Stimulated activated CD8-positive, alpha-beta memory T cell treated with anti-CD3 and anti-CD28 coated beads, Interleukin-4, amount 100 ng/mL, for 1 hour (primary cell): ENCODE results near the gene IL36RN.

ENCODE experiments used
- DNase-seq, 2 donors: peaks; one replicate each; pipeline ENCODE4 v3.0.0-alpha.2; 2020; ENCODE audit warnings: low read depth in 2 of 2, low spot score in 1 of 2

IL36RN gene

GRCh38 chr2:113058998-113059960 lies at the start of gene IL36RN:
Gene IL36RN (plus strand): TSS chr2:113059198. CDS start chr2:113059439, 241 bp downstream.
- no peak for DNase-seq

DNA sequence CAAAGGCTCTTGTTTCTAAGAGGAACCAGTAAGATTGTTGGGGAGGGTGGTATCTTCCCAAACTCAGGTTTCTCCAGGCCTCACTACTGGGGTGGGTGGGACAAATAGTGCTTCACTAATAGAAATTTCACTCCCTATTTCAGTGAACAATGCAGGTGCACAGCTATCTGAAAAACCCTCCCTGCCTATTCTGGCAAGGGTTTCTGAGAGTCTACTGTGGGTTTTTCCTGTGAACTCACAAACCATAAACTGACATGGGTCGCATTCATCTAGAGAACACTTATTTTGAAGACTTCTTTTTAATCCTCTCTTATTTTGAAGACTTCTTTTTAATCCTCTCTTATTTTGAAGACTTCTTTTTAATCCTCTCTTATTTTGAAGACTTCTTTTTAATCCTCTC lies 49.4 kb upstream of the IL36RN start:
- DNase-seq: no peak

DNA sequence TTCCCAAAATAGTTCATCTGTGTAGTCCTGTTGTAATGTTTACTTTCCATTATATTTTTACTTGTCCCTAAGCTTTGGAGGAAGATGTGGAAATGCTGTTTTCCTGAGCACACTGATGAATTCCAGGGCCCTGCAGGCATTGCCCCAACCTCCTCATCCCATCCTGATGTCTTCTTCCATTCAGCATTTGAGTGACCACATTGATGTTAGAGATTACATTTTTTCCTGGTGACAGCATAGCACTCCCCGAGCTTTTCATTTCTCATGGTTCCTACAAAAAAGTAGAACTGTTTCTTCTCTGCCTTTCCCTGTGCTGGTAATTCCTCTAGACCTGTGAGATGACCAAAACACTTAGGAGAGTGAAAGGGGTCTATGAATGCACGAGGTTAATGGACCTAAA lies 48.9 kb upstream of the IL36RN start:
- no peak for DNase-seq

GRCh38 chr2:113011108-113011507 lies 47.9 kb upstream of the IL36RN start:
- no peak for DNase-seq

DNA sequence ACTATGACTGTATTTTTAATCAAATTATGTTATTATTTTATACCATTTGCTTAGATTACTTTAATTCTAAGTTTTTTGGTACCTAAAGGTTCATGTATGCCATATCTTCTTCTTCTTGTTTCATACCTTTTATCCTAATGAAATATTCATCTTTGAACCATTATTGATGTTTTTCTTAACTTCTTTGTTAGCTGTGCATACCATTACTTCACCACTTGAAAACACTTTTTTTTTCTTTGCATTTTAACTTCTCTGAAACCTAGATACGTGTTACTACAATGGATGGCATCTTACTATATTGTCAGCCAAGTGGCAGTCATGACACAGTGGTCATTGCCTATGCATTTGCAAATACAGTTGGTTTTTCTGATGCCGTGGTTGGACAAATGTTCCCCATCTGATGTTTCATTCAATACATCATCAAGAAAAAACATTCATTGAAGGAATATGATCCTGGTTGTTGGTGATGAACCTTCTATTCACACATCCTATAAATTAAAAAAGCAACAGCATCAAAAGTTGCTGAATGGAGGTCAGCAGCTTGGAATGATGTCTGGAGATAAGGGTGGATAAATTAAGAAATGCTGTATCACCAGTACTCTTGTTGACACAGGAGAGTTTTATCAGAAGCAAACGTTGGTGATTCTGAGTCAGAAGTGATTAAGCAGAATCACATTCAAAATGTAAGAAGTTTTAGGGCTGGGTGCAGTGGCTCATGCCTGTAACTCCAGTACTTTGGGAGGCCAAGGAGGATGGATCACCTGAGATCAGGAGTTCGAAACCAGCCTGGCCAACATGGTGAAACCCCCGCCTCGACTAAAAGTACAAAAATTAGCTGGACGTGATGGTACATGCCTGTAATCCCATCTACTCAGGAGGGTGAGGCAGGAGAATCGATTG lies 46.3 kb upstream of the IL36RN start:
- no peak for DNase-seq

DNA sequence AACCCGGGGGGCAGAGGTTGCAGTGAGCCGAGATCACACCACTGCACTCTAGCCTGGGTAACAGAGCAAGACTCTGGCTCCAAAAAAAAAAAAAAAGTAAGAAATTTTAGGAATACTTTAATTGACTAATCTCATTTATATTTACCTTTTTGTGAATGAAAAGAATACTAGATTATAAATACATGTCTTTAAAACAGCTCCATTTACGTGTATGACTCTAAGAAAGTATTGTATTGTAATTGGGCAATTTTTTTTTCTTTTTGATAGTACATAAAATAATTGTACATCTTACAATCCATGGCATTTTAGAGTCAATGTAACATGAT lies 45.7 kb upstream of the IL36RN start:
- no peak for DNase-seq

GRCh38 chr2:113014067-113014466 lies 44.9 kb upstream of the IL36RN start:
- no peak for DNase-seq

DNA sequence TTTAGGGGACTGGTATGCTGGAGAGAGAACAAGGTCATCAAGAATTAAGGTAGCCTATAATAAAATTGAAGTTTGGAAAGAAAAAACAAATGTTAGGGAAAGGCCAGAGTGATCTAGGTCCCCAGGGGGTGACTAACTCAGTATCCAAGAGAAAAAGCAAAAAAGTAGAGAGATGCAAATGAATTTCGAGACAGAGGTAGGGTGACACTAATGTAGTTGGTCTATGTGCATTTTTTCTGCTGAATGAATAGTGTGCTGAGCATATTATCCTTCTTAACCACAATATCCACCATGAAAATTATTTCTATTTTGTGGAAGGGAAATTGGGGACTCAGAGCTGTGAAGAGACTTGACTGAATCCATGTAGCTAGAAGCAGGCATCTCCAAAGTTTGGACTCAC lies 44.0 kb upstream of the IL36RN start:
- no peak for DNase-seq

- DNase-seq: no peak
These were observed 43.3 kb upstream of the IL36RN start for GRCh38 chr2:113015655-113016054.

GRCh38 chr2:113018509-113018908 lies 40.5 kb upstream of the IL36RN start:
- no peak for DNase-seq

DNA sequence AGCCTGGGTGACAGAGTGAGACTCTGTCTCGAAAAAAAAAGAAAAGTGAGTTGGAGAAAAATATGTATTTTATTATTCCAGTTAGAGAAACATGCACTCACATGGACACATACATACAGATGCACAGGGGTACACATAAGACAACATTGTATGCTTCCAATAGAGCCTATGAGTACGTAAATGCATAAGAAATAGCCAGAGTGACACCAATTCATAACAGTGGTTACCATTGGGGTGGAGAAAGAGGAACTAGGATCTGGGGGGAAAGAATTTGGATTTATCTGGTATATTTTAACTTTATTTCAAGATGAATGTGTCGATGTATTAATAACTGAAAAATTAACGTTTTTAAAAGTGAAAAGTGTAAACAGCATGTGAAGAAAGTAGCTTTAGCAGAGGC lies 37.7 kb upstream of the IL36RN start:
- no peak for DNase-seq

- DNase-seq: no peak
These were observed 34.2 kb upstream of the IL36RN start for GRCh38 chr2:113024764-113025163.

DNA sequence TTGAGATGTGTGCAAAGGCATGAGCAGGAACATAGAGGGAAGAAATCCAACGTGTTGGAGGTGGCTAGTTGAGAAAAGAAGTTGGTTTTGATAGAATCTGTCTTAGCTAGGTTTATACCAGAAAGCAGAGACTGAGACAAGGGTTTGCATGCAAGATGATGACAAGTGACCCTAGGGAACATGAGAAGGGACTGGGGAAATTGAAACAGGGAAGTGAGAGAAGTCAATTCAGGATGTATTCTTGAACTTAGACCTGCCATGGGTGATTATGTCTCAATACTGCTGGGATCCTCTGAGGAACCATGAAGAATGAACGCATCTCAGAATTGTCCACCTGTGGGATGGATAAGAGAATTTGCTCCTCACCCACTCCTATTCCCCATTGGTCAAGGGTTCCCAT lies 33.3 kb upstream of the IL36RN start:
- no peak for DNase-seq

- no peak for DNase-seq
These were observed 31.3 kb upstream of the IL36RN start for GRCh38 chr2:113027691-113028090.

DNA sequence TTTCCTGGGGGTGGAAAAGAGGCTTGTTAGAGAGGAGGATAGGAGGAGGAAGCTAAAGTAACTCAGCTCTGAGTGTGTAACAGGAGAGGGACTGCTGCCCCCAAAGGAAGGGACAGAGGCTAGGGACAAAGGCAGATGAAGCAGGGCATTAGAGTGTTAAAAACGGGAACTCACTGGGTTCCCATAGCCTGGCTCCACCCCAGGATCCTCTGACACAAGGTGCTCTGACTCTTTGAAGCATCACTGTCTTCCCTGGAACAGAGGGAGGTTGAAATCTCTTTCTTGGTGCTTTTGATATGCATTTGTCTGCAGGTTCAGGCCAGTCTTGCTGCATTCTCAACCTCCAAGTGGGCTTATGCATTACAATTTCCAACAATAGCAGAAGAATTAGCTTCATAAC lies 30.9 kb upstream of the IL36RN start:
- DNase-seq: no peak

DNA sequence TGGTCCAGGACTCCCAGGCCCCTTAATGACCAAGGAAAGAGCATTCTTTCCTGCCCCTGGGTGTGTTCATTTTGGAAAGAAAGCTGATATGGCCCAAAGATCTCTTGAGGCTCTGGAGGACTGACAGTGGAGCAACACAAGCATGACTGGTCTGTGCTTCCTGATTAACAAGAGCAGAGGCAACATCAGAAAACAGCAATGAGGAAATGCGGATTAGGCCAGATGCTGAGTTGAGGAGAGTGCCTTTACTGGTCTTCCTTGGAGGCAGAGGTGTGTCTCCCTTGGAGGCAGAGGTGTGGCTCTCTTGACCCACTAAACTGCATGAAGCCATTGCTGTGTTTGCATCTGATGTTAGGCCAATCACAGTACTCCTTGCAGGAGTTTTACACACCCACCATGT lies 26.3 kb upstream of the IL36RN start:
- no peak for DNase-seq

DNA sequence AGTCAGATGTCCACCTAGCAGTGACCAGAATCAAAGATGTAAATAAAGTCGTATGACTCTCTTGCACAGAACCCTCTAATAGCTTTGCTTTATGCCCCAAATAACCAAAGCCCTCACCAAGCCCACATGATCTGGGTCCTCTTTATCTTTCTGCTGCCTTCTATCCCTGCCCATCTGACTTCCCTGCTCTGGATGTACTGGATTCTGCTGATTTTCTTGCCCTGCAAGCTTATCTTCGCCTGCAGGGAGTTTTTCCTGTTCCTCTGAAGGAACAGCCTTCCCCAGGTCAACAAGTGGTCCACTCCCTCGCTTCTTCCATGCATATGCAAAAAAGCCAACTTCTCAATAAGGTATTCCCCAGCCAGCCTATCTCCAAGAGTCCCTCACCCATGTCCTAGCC lies 25.0 kb upstream of the IL36RN start:
- DNase-seq: no peak

DNA sequence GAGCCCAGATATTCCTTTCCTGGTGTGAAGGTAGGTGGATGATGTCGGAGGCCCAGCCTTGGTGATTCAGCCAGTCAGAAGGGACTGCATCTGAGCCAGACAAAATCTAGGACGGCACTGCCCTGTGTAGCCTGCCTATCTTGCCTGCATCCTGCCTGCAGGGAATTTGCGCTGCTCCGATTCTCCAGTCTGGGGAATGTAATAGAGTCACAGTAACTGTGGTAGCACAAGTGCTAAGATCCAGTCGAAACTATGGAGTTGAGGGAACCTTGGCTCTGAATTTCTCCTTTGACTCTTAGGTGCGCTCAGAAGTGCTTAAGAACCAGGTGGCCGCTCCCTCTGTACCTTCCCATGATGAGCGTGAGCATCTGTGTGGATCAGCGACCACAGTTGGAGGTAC lies 22.2 kb upstream of the IL36RN start:
- no peak for DNase-seq

GRCh38 chr2:113038291-113038690 lies 20.7 kb upstream of the IL36RN start:
- DNase-seq: no peak

GRCh38 chr2:113039158-113039557 lies 19.8 kb upstream of the IL36RN start:
- DNase-seq: no peak

DNA sequence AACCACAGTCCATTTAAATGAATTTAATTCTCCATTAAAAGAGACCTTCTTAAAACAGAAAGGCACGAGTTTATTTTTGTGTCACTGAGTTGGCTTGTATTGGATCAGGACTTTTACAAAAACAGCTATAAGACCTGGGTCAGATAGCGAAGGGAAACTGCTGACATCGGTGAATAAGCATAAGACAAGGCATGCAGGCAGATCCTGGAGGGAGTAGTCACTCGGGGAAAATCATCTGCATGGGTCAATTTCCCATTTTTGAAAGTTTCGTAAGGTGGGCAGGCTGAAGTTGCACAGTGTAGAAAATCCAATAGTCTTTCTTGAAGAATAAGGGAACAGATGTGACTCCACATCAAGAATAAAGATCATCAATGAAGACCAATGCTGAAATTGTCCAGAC lies 19.3 kb upstream of the IL36RN start:
- no peak for DNase-seq

DNA sequence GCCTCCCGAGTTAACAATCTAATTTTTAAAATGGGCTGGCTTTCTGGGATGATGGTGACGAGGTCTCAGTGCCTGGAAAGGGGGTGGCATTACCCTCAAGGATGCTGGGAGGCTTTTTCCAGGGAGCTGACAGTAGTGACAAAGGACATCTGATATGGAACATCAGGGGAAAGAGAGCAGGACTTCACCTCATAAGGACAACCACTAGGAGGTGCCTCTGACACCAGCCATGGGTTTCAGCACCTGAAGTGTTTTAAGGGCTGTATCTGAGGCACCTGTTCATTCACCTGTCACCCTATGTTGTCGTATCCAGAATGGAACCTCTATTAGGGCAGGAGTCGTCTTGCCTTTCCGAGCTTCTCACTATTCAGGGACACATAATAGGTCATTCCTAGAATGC lies 17.1 kb upstream of the IL36RN start:
- no peak for DNase-seq
